ENCODE results near the gene NDST4.

The NDST4 gene

DNA sequence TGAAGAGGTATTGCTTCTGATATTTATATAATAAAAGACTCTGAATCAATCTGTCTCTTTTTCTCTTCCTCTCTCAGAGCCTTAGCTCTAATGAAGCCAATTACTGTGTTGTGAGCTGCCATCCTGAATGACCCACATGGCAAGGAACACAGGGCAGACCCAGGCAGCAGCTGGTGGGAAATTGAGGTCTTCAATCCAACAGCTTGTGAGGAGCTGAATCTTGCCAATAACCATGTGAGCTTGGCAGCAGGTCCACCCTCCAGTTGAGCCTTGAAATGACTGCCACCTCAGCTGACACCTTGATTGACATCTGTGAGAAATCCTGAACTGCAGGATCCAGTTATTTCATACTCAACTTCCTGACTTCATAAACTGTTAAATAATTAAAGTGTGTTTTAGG lies 149.4 kb downstream of the NDST4 start:
- TF ChIP-seq, protein P1, sequence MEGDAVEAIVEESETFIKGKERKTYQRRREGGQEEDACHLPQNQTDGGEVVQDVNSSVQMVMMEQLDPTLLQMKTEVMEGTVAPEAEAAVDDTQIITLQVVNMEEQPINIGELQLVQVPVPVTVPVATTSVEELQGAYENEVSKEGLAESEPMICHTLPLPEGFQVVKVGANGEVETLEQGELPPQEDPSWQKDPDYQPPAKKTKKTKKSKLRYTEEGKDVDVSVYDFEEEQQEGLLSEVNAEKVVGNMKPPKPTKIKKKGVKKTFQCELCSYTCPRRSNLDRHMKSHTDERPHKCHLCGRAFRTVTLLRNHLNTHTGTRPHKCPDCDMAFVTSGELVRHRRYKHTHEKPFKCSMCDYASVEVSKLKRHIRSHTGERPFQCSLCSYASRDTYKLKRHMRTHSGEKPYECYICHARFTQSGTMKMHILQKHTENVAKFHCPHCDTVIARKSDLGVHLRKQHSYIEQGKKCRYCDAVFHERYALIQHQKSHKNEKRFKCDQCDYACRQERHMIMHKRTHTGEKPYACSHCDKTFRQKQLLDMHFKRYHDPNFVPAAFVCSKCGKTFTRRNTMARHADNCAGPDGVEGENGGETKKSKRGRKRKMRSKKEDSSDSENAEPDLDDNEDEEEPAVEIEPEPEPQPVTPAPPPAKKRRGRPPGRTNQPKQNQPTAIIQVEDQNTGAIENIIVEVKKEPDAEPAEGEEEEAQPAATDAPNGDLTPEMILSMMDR (conservative IDR thresholded peaks at IDR 0.05; ENCODE audit: low read depth, low read length), result no peak
- H3K4me3 ChIP-seq (ENCODE audit: low read depth, low read length), result no peak overlapping the region
- no peak for DNase-seq (ENCODE audit: low read depth)

DNA sequence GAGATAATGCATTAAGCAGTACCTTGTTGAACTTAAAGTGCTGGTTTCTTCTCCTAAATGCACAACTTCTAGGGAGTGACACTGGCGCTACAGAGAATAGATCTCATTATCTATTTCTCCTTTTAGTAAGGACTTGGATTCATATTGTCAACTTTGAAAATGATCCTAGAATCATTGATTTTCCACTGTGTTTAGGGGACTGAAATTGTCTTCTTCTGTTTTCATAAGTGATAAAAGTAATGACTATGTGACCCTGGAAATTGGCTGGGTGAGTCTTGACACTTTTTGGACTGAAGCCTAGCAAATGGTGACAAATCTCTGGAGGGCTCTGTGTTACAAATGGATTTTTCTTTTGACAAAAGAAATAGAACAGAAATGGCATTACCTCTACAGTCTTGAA lies 167.8 kb downstream of the NDST4 start:
- no peak overlapping the region for H3K4me3 ChIP-seq (ENCODE audit: low read depth, low read length)
- no peak for DNase-seq (ENCODE audit: low read depth)
- TF ChIP-seq, protein P1 (conservative IDR thresholded peaks at IDR 0.05; ENCODE audit: low read depth, low read length), result no peak

DNA sequence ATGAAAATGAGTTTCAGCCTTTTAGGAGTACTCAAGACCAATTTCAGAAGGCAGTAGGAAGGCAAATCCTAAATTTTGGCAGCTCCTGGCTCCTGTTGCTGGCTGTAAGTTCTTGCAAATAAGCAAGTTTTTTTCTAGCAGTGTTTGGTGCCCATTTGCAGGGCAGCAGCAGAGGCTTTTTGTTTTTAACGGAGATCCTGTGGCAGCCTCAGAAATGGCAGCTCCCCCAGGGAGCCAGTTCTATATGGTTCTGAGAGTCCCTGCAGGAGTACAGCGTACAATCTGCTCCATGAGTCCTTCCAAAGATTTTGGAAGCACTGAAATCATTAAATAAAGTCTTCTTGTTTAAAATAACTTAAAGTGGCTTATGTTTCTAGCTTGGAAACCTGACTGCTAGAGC lies 171.9 kb downstream of the NDST4 start:
- DNase-seq (ENCODE audit: low read depth), result no peak
- H3K4me3 ChIP-seq (ENCODE audit: low read depth, low read length), result no peak overlapping the region
- TF ChIP-seq, protein P1 (conservative IDR thresholded peaks at IDR 0.05; ENCODE audit: low read depth, low read length), result no peak

DNA sequence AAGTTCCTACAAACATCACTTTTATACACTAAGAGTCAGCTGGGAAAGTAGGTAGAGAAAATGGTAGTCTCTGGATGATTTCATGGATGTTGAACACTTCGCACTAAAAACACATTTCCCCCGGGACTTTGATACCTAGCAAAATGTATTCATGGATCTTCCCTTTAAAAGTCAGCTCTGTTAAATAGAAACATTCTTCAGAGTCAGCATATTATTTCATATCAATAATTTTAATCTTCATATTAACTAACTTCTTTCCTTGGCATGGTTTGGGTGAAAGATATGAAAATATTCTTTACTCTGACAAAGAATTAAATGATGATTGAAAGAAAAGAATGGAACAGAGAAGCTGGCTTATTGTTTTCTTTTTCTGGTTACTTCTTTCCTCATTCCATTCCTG lies 185.5 kb downstream of the NDST4 start:
- H3K4me3 ChIP-seq (ENCODE audit: low read depth, low read length), result no peak overlapping the region
- DNase-seq (ENCODE audit: low read depth), result no peak
- TF ChIP-seq, protein P1 (conservative IDR thresholded peaks at IDR 0.05; ENCODE audit: low read depth, low read length), result no peak

DNA sequence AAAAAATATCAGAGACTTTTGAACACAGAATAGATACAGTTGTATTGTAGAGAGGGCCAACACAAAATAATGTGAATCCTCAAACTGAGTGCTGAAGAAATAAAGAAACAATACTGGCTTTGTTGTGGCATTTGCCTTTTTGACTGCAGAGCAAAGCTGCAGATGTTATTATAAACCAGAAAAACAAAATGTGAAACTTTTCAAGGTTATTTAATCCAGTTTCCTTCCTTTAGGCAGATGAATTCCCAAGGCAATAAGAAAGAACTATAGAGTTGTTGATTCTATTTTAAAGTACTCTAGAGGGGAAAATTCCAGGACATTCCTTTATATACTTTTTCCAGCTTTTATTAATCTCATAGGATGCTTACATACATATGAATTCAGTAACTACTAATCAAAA lies 186.8 kb downstream of the NDST4 start:
- H3K4me3 ChIP-seq (ENCODE audit: low read depth, low read length), result no peak overlapping the region
- DNase-seq (ENCODE audit: low read depth), result no peak
- TF ChIP-seq, protein P1 (conservative IDR thresholded peaks at IDR 0.05; ENCODE audit: low read depth, low read length), result no peak

DNA sequence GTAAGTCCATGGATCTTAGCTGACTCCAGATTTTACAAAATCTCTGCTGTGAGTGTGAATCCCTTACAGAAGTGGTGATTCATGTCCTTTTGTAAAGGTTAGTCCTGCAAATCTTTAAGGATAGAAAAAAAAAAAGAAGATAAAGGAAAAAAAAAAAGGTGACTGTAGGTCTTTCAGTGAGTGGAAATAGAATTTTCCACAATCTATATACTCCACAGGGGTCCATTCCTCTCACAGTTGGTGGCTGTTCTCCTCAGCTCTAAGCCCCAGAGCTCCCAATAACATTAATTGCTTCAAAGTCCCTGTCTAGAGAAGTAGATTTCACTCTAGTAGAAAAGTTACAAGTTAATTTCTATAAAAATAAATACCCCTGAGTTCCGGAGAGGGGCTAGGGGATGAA lies 189.1 kb downstream of the NDST4 start:
- TF ChIP-seq, protein P1 (conservative IDR thresholded peaks at IDR 0.05; ENCODE audit: low read depth, low read length), result no peak
- peak; percentile 85 for DNase-seq (ENCODE audit: low read depth)
- peak overlapping the region; percentile 7 for H3K4me3 ChIP-seq (ENCODE audit: low read depth, low read length)

DNA sequence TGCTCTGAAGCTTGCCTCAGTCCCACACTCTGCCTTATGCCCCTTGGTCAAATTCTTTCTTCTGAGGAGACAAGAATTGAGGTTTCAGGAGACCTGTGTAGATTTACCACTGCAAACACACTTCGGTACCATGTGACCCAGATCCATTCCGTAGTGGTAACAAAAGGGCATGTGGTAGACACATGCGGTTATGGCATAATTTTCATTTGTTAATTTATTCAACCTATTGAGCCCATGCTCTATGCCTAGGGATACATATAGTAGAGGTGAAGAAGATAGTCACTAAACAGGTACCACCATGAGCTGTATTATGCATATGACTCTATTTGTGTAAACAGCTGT lies 190.9 kb downstream of the NDST4 start:
- no peak for DNase-seq (ENCODE audit: low read depth)
- TF ChIP-seq, protein P1 (conservative IDR thresholded peaks at IDR 0.05; ENCODE audit: low read depth, low read length), result no peak
- H3K4me3 ChIP-seq (ENCODE audit: low read depth, low read length), result no peak overlapping the region
